ENCODE results near the gene ZRANB3.

ZRANB3 gene

DNA sequence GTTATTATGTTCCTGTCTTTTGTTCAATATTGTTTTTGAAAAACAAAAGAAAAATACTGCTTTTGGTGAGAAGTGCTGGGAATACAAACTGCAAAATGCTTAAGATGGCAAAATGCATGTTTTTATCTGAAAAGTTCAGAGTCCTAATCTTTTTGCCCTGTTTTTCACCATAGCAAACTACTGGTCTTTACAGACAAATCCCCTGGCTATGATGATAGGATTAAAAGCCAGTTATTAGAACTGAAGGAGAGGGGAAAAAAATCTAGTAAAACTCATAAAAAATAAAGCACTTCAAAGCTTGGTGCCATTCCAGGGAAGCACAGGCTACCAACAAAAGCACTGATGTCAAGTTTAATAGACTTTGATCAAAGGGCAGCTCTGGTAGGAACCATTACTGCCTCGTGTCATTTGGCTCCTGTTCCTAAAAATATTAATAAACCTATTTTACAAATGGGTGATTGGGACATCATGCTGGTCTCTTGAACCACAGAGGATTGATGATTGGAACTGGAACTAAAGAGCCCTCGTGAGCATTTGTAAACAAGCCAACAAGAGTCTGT is 284.2 kb downstream of the ZRANB3 start:
- DNase-seq: no peak

- DNase-seq: no peak
Observed at GRCh38 chr2:135245071-135245470, 285.9 kb downstream of the ZRANB3 start.

DNA sequence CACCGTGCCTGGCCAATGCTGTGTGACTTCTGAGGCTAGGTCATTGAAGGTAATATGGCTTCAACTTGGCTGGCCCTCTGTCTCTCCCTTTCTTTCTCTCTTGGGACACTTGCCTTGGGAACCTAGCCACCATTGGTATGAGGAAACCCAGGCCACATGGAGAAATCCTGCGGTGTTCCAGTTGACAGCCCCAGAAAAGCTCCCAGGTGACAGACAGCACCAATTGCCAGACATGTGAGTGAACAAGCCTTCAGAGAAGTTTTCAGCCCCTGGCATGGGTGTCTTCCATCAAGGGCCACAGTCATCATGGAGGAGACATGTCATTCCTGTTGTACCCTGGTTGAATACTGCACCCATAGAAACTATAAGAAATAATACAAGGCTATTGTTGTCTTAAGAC is 292.4 kb downstream of the ZRANB3 start:
- DNase-seq: no peak

GRCh38 chr2:135230150-135230549 is 300.9 kb downstream of the ZRANB3 start:
- no peak for DNase-seq

DNA sequence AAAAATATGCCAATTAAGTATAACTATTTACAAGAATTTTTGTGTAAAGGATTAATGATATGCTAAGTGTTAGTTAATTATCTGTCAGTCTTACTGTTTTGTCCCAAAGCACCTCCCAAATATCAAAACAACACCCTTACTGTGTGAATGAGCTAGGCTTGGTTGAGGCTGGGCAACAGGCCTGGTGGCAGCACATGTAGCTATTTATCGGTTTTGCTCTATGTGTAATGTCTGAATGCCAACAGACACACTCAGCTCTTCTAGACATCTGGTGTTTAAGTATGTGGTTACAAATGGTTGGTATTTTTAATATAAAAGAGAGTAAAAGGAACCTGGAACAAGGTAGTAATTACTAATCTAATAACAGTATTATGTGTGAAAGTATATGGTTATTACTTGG is 303.6 kb downstream of the ZRANB3 start:
- no peak for DNase-seq

GRCh38 chr2:135226961-135227360 is 304.1 kb downstream of the ZRANB3 start:
- no peak for DNase-seq

DNA sequence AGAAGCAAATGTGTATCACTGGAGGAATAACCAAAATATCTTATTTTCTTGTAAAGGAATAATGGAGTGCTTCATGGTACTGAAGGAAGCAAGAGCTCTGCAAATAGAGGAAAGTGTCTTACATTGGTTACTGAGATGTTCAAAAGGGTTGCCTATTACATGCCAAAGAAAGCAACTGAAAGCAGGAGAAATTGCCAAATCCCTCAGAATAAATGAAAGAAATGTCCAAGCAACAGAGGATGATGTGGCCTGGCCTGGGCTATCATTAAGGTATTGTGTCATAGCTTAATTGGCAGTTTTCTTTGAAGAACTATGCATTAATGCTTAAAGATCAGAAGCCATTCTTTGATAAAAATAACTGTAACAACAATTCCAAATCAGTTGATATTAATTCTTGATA is 305.2 kb downstream of the ZRANB3 start:
- no peak for DNase-seq

DNA sequence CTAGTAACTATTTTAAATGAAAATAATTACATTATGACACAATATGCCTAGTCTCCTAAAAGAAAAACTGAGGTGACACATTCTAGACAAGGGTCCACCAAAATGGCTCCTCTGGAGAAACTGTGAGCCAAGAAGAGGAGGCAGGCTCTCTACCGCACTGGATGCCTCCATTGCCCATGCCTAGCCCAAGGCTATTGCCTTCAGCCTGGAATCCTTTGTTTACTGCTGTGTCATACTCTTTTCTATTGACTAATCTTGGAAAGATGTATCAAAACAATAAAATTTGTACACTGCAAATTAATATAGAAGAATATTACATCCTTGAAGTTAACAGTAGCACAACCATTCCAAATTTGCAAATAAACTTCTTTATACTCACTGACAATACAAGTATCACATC is 311.8 kb downstream of the ZRANB3 start:
- no peak for DNase-seq

DNA sequence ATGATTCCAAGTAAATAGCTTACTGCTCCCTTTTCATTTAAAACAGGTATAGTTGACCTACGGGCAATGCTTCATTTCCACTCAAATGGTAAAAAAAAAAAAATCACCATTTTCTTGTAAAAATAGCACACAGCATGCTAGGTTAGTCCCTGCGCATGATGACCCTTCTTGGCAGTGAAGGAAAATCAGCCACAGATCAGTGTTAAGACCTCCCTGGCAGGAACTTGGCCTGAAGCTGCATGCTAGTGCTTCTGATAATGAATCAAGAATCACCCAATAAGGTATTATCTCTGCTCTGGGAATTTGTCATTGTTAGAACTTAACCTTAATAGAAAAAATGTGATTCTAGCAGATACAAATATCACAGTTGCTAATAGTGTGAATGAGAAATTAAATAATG is 312.6 kb downstream of the ZRANB3 start:
- no peak for DNase-seq

GRCh38 chr2:135212757-135213156 is 318.3 kb downstream of the ZRANB3 start:
- DNase-seq: no peak

DNA sequence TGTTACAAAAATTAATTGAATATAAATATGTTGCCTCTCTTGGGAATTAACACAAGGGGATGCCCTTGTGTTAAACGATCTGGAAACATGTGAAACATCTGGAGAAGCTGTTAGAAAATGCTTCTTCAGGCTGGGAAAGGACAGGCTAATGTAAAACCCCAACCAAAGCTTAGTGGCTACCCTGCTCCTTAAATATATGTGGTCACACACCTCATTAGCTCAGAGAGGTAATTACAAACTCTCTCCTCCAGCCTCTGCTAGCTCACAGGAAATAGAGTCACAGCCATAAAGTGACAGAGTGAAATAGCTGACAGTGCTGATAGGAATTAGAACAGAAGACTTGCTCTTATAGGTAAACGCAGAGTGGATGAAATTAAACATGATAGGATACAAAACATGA is 323.0 kb downstream of the ZRANB3 start:
- DNase-seq: no peak

DNA sequence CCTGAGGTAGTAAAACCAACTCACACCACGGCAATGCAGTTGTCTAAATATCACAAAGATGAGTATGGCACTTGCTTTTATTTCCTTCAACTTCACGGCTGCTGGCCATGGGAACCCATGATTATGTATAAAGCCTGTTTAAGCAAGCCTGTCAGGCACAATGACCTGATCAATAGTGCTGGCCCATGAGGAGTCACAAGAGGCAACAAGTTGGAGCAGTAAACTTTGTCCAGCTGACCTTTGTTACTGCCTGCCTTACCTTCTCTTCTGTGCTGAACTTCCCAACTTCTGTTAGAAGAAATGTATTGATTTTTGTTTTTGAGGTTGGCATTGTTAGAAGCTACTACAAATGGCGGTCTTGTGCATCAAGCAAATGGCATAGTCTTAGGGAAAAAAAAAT is 327.1 kb downstream of the ZRANB3 start:
- DNase-seq: no peak

DNA sequence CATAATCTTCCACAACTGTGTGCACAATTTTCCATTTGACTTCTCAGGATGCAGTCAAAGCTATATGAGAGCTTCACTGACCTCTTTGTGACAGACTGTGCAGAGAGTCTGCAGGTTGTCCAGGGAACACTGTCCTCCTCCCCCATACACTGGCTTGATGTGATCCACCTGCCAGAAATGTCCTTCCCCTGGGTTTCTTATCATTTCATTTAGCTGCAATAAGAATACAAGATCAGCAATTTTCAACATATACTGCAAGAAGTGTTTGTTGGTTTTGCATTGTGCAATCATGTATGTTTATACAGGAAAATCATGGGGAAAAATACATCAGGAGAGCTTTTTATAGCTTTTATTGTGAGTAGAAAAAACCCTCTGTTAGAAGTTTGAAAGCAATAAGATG is 328.3 kb downstream of the ZRANB3 start:
- no peak for DNase-seq

DNA sequence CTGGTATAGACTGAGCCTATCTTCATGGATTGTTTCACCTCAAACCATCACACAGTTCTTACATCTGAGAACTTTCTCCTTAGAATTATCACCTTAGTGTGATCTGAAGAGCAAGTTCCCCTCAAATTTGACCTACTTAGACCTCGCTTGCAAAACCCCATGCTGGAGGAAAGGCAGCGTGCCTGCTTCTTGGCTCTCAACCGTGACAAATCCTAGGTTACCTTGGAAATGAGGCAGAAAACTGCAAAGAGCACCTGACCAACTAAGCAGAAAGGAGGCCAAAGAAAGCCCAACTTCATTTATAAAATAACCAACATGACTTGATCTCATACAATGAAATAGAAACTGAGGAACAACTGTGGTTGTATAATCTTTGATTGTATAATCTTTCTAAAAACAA is 332.5 kb downstream of the ZRANB3 start:
- no peak for DNase-seq

- no peak for DNase-seq
Observed at GRCh38 chr2:135190799-135191198, 340.2 kb downstream of the ZRANB3 start.

DNA sequence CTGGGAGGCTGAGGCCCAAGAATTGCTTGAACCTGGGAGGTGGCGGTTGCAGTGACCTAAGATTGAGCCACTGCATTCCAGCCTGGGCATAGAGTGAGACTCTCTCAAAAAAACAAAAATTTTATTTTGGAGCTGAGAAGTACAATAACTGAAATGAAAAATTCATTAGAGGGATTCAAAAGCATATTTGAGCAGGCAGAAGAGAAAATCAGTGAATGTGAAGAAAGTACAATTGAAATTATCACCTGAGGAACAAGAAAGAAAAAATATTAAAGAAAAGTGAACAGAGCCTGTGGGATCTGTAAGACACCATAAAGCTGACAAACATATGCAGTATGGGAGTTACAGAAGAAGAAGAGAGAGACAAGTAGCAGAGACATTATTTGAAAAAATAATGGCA is 341.9 kb downstream of the ZRANB3 start:
- no peak for DNase-seq

DNA sequence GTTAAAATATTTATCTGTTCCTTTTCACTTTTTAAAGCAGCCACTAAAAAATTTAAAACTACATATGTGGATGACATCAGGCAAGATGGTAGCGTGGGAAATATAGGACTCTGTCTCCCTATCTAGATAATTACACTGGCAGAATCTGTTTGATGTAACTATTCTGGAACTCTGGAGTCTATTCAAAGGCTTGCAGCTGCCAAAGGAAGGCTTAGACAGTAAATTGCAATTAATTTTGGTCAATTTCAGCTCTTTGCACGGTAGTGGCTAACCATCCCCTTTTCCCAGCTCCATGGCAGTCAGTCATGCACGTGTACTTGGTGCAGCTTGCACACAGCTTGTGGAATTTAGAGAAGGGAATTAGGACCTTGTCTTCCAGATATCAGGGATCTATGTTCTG is 343.7 kb downstream of the ZRANB3 start:
- no peak for DNase-seq

DNA sequence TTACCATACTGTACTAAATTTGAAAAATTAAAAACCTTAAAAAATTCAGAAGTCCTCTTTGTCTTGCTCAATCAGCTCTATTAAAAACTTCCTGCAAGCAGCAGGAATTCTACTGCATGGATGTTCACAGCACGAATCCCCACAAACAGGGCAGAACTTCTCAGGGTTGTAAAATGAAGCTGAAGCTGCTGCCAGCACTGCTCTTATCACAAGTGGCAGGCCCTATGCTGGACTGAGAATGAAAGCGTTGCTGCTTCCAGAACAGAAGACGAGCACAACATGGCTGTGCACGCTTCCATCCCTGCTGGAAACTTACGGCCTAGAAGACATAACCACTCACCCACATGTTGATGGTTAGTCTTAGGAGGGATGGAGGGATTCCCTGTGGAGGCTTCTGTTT is 345.0 kb downstream of the ZRANB3 start:
- no peak for DNase-seq

DNA sequence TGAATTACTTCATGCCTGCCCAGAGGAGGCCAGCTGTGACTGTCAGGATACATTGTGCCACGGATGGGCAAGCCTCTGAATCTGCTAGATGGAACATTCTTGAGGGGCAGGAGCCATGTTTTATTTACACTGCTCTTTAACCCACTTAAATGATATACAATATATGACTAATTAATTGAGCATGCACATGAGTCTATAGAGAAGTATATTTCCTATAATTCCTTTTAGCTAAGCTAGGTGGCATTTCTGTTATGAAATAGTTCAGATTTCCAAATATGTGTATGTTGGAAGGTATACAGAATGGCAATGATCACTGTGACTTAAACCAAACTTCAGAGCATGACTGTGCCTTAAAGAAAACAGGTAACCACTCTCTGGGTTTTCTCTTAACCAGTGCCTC is 347.2 kb downstream of the ZRANB3 start:
- DNase-seq: no peak

- no peak for DNase-seq
Observed at GRCh38 chr2:135182601-135183000, 348.4 kb downstream of the ZRANB3 start.

DNA sequence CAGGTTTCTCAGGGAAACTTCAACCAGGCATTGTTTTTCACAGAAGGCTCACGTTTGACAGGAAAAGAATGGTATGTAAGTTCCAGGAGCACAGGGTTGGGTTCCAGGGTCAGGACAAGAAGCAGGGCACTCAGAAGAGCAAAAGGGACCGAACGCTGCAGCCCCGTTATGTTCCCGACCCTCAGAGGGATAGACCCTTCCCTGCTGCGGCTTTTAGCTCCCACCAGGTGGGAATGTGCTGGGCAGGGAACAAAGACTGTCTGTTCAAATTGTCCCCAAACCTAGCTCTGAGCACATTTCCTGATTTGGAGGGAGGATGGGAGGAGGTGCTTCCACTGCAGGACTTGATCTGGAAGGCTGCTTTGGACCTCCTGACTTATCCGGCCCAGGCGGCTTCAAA is 348.8 kb downstream of the ZRANB3 start:
- no peak for DNase-seq

DNA sequence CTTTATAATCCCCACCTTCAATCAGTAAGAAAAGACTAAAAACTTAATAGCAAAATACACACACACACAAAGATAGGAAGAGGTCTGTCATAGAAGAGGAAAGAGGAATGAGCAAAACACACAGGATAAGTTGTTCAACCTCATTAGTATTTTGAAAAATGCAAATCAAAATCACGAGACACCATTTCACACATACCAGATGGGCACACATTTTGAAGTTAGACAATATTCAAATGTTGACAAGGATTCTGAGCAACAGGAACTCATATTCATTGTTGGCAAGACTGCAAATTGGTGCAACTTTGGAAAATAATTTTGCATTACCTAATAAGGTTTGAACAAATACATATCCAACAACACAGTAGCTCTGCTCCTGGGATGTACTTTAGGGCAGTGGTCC is 351.3 kb downstream of the ZRANB3 start:
- DNase-seq: no peak

DNA sequence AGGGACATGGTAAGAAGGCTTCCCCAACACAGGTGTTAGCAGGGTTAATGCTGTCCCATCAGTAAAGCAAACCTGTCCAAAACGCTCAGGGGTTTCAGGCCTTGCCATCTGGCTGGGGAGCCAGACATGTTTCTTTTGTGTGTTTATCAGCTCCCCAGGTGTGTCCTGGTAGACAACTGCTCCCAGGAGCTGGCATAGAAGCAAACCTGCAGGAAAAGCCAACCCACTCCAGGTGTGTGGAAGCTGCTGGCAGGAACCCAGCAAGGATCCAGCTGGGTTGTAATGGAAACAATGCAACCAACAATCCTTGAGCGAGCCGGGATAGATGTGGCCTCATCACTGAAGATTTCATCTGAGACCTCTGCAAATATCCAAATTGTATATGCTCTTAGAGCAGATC is 355.8 kb downstream of the ZRANB3 start:
- DNase-seq: no peak

DNA sequence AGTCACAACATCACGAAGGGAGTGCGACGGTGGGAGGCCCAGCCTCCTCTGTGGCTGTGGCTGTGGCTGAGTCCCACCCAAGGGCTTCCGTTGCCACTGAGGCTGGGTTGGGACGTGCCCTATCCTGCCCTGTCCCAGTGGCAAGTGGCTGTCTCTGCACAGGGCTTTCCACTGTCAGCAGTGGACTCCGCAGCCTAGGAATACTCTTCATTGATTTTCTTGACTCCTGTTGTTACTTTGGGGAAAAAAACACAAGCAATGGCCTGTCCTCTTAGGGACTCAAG is 356.3 kb downstream of the ZRANB3 start:
- no peak for DNase-seq

- no peak for DNase-seq
Observed at GRCh38 chr2:135174049-135174809, 356.8 kb downstream of the ZRANB3 start.

All from effector CD4-positive, alpha-beta T cell (primary cell).